H1 (cell line): ENCODE data around the gene FOXP2. TPM values are rescaled to one million over a fixed set of nuclear protein-coding genes. Genes with fewer than 3 reads are reported as not detected.
"Not testable (repeated sequence)": the region's sequence is repeated elsewhere in the genome, so short reads cannot be mapped to it uniquely, and the experiment has no call there.

Experiments used
- CTCF ChIA-PET: fragments of 300-600 bp; sonication (Branson Sonifier 250); formaldehyde crosslinking; loops from one replicate; lab custom pipeline; 2021; ENCODE audit not compliant: partially characterized antibody; lab: Charles Lee
- POLR2A ChIA-PET: fragments of 300-600 bp; sonication (Branson Sonifier 250); formaldehyde crosslinking; loops from one replicate; lab custom pipeline; 2021; ENCODE audit warnings: inconsistent platforms; ENCODE audit not compliant: partially characterized antibody; lab: Charles Lee
- DNase-seq, 2 experiments: peaks; one replicate each; pipeline versions ENCODE4 v3.0.0 to v3.0.0-alpha.2; 2010 to 2022; ENCODE audit warnings: low spot score in 2 of 2, low read depth in 1 of 2, mixed read lengths in 1 of 2
- FAIRE-seq: peaks from 2 replicates; lab custom pipeline; 2011; peaks lifted over from hg19 to GRCh38; lab: Jason Lieb, UNC
- H2AFZ ChIP-seq: 2 replicates; pipeline ENCODE4 v1.8.1; 2012; ENCODE audit warnings: low read length, inconsistent platforms
- H2AK5ac ChIP-seq: 2 replicates; pipeline ENCODE4 v1.6.1; 2013; ENCODE audit warnings: low read depth, low read length
- H2BK120ac ChIP-seq: replicated peaks from 2 replicates; pipeline ENCODE3; 2013; ENCODE audit warnings: low read depth, low read length, inconsistent platforms
- H2BK12ac ChIP-seq: 2 replicates; pipeline ENCODE4 v1.6.1; 2013; ENCODE audit warnings: low read depth, low read length
- H2BK15ac ChIP-seq: 2 replicates; pipeline ENCODE4 v1.6.1; 2013; ENCODE audit warnings: low read length
- H2BK20ac ChIP-seq: 2 replicates; pipeline ENCODE4 v1.6.1; 2013; ENCODE audit warnings: low read length
- H2BK5ac ChIP-seq: 2 replicates; pipeline ENCODE4 v1.6.1; 2013; ENCODE audit warnings: low read depth, low read length
- H3K14ac ChIP-seq: 2 replicates; pipeline ENCODE4 v1.6.1; 2013; ENCODE audit warnings: inconsistent platforms; ENCODE audit not compliant: insufficient read length
- H3K18ac ChIP-seq: 2 replicates; pipeline ENCODE4 v1.6.1; 2013; ENCODE audit warnings: low read length; ENCODE audit errors: extremely low read depth
- H3K23ac ChIP-seq: 2 replicates; pipeline ENCODE4 v1.6.1; 2013; ENCODE audit warnings: inconsistent platforms; ENCODE audit not compliant: insufficient read length
- H3K23me2 ChIP-seq: 2 replicates; pipeline ENCODE4 v1.6.1; 2013; ENCODE audit warnings: low read depth, low read length
- H3K27ac ChIP-seq: 2 replicates; pipeline ENCODE4 v1.6.1; 2011; ENCODE audit warnings: low read depth, low read length, inconsistent platforms
- H3K27me3 ChIP-seq, 4 experiments: replicated peaks in 1 of 4; 1 replicate in 1 of 4; 2 replicates in 3 of 4; pipeline versions ENCODE4 v1.6.1 to v1.8.1; 2011 to 2013; ENCODE audit warnings: low read length in 3 of 4, mild to moderate bottlenecking in 3 of 4, inconsistent platforms in 2 of 4, mixed read lengths in 2 of 4, moderate library complexity in 1 of 4; ENCODE audit not compliant: control insufficient read depth in 3 of 4, insufficient read depth in 3 of 4; ENCODE audit errors: extremely low read depth in 1 of 4
- H3K36me3 ChIP-seq, 4 experiments: 2 replicates each; pipeline versions ENCODE4 v1.6.1 to v1.8.1; 2011 to 2013; ENCODE audit warnings: mild to moderate bottlenecking in 4 of 4, low read length in 3 of 4, moderate library complexity in 2 of 4, control low read depth in 1 of 4, inconsistent platforms in 1 of 4; ENCODE audit not compliant: insufficient read depth in 4 of 4, control insufficient read depth in 2 of 4
- H3K4ac ChIP-seq: replicated peaks from 2 replicates; pipeline ENCODE3; 2013; ENCODE audit warnings: low read length, low read depth, mixed read lengths, inconsistent platforms; ENCODE audit not compliant: insufficient read length
- H3K4me1 ChIP-seq, 4 experiments: replicated peaks in 1 of 4; 1 replicate in 1 of 4; 2 replicates in 3 of 4; pipeline versions ENCODE4 v1.6.1 to v1.8.1; 2011 to 2013; ENCODE audit warnings: low read length in 3 of 4, inconsistent platforms in 2 of 4, mixed read lengths in 1 of 4; ENCODE audit not compliant: insufficient read depth in 4 of 4, control insufficient read depth in 3 of 4
- H3K4me2 ChIP-seq, 2 experiments: 2 replicates each; pipeline versions ENCODE4 v1.6.1 to v1.8.1; 2011 to 2013; ENCODE audit warnings: low read depth in 2 of 2, low read length in 2 of 2, control low read depth in 1 of 2, inconsistent platforms in 1 of 2, mild to moderate bottlenecking in 1 of 2; ENCODE audit not compliant: insufficient read depth in 1 of 2
- H3K4me3 ChIP-seq, 4 experiments: fragments of 200-600, 300-600 bp in 1 of 4; sonication (generic), shearing (Covaris generic), sonication (Bioruptor Twin) in 1 of 4; 2 replicates each; pipeline versions ENCODE4 v1.5.1 to v1.8.1; 2011 to 2016; ENCODE audit warnings: low read length in 4 of 4, low read depth in 3 of 4, control low read depth in 2 of 4, inconsistent platforms in 2 of 4, mild to moderate bottlenecking in 2 of 4, mixed read lengths in 1 of 4, moderate library complexity in 1 of 4; ENCODE audit not compliant: insufficient read depth in 2 of 4; ENCODE audit errors: extremely low read depth in 1 of 4
- H3K56ac ChIP-seq: replicated peaks from 2 replicates; pipeline ENCODE3; 2013; ENCODE audit warnings: low read depth, mild to moderate bottlenecking, mixed read lengths, low read length, inconsistent platforms; ENCODE audit not compliant: insufficient read length
- H3K79me1 ChIP-seq: 2 replicates; pipeline ENCODE4 v1.6.1; 2013; ENCODE audit warnings: low read depth, low read length, control low read depth
- H3K79me2 ChIP-seq, 2 experiments: 2 replicates each; pipeline versions ENCODE4 v1.6.1 to v1.8.1; 2012 to 2013; ENCODE audit warnings: low read length in 2 of 2, mild to moderate bottlenecking in 2 of 2, inconsistent platforms in 1 of 2; ENCODE audit not compliant: insufficient read depth in 2 of 2, control insufficient read depth in 1 of 2
- H3K9ac ChIP-seq, 4 experiments: replicated peaks in 1 of 4; 1 replicate in 1 of 4; 2 replicates in 3 of 4; pipeline versions ENCODE4 v1.6.1 to v1.8.1; 2011 to 2013; ENCODE audit warnings: low read depth in 3 of 4, low read length in 3 of 4, control low read depth in 2 of 4, mild to moderate bottlenecking in 2 of 4, moderate library complexity in 2 of 4, inconsistent platforms in 1 of 4; ENCODE audit errors: extremely low read depth in 1 of 4
- H3K9me3 ChIP-seq, 2 experiments: 2 replicates each; pipeline versions ENCODE4 v1.6.1 to v1.8.1; 2012 to 2013; ENCODE audit warnings: mild to moderate bottlenecking in 2 of 2, moderate library complexity in 2 of 2, control low read depth in 1 of 2, inconsistent platforms in 1 of 2, low read depth in 1 of 2, low read length in 1 of 2, mixed read lengths in 1 of 2; ENCODE audit not compliant: insufficient read depth in 2 of 2
- H4K20me1 ChIP-seq, 2 experiments: replicated peaks in 1 of 2; 2 replicates each; pipeline versions ENCODE3 to v1.8.1; 2011 to 2013; ENCODE audit warnings: inconsistent platforms in 2 of 2, low read length in 2 of 2, mild to moderate bottlenecking in 1 of 2; ENCODE audit not compliant: insufficient read depth in 2 of 2, control insufficient read depth in 1 of 2
- H4K5ac ChIP-seq: 2 replicates; pipeline ENCODE4 v1.6.1; 2013; ENCODE audit warnings: low read length, low read depth, mixed read lengths, inconsistent platforms; ENCODE audit not compliant: insufficient read length
- H4K8ac ChIP-seq: 2 replicates; pipeline ENCODE4 v1.8.0; 2013; ENCODE audit warnings: mild to moderate bottlenecking, moderate library complexity, low read length, inconsistent platforms; ENCODE audit not compliant: insufficient read depth; ENCODE audit errors: extremely low read depth
- H4K91ac ChIP-seq: replicated peaks from 2 replicates; pipeline ENCODE3; 2013; ENCODE audit warnings: low read length, mixed read lengths, inconsistent platforms; ENCODE audit not compliant: insufficient read length
- BACH1 ChIP-seq: IDR thresholded peaks from 2 replicates; pipeline ENCODE4 v1.6.1; 2012; ENCODE audit warnings: low read length, improper control_type of control experiment
- TAF7 ChIP-seq: optimal IDR thresholded peaks from 2 replicates; pipeline ENCODE3; 2011; ENCODE audit warnings: low read depth, mild to moderate bottlenecking, inconsistent platforms, low read length, moderate library complexity, borderline replicate concordance
- TBP ChIP-seq: IDR thresholded peaks from 2 replicates; pipeline ENCODE4 v1.6.1; 2011; ENCODE audit warnings: low read depth, low read length, improper control_type of control experiment
- WGBS, 2 experiments: shearing (Covaris generic) in 1 of 2; methylation state at CpG; one replicate each; pipeline versions ENCODE4 v1.1.6 to v1.1.7; 2013 to 2015; ENCODE audit warnings: low lambda C conversion rate in 2 of 2, mixed read lengths in 2 of 2, inconsistent platforms in 1 of 2, low coverage in 1 of 2, missing lambda C conversion rate in 1 of 2; ENCODE audit not compliant: insufficient replicate concordance in 2 of 2, insufficient coverage in 1 of 2, insufficient read length in 1 of 2; ENCODE audit errors: extremely low coverage in 1 of 2, missing lambda C conversion rate in 1 of 2; 5-methylcytosine and 5-hydroxymethylcytosine counted together
- polyA plus RNA-seq, 7 experiments: library from polyadenylated mRNA; depleted of rRNA in 3 of 7; stranded (reverse) in 5 of 7; unstranded in 2 of 7; fragments of >200 nt in 5 of 7; fragments of 200-250 nt in 2 of 7; gene quantifications; 1 replicate in 5 of 7; 2 replicates in 1 of 7; 4 replicates in 1 of 7; pipeline versions ENCODE4 v1.2.1 to v1.2.3, GENCODE V29; 2011 to 2013; ENCODE audit warnings: missing spikeins in 2 of 7, mixed read lengths in 2 of 7
- total RNA-seq: library from RNA; stranded (reverse); fragmentation: NEBNext Ultra II Directional; extraction: Animal tissue kit (Norgen Biotek cat#: 25700); gene quantifications from 2 replicates; pipeline ENCODE4 v1.2.1, GENCODE V29; 2021

Gene FOXP2
- total and polyA plus RNA-seq, 2 of the 8 experiments (the other 6 are each of a cell fraction or from before 2014, with no cell fraction given), result 0.09 to 0.43 TPM

GRCh38 chr7:114375907-114376306 is 38.7 kb upstream of the FOXP2 start:
- Histone ChIP-seq H3K4me2 (no peak overlapping the region), H2AFZ (no peak overlapping the region), H4K20me1 (no peaks in the 10 kb centered on the region), H3K18ac (no peak overlapping the region), H3K4me1 (no peaks in the 10 kb centered on the region), H3K4me3 (no peak overlapping the region), H4K8ac (no peak overlapping the region), H3K9ac (no peak overlapping the region), H2AK5ac (no peak overlapping the region), H3K27ac (no peak overlapping the region), H3K9me3 (no peaks in the 10 kb centered on the region), H2BK15ac (no peak overlapping the region), H3K56ac (no peak overlapping the region), H3K79me2 (no peaks in the 10 kb centered on the region), H2BK12ac (no peak overlapping the region), H3K36me3 (no peaks in the 10 kb centered on the region), H2BK120ac (no peak overlapping the region), H3K79me1 (no peaks in the 10 kb centered on the region), H2BK5ac (no peak overlapping the region), H3K27me3 (no peaks in the 10 kb centered on the region), H3K4ac (no peak overlapping the region), H4K91ac (no peak overlapping the region), H2BK20ac (no peak overlapping the region), H3K14ac (no peak overlapping the region), H3K23ac (no peak overlapping the region), H3K23me2 (no peaks in the 10 kb centered on the region), H4K5ac (no peak overlapping the region)
- DNase-seq (no peak), FAIRE-seq (no peak)
- no peak for TF ChIP-seq TAF7
- no peak for TF ChIP-seq BACH1
- no peak for TF ChIP-seq TBP
- ChIA-PET POLR2A (no interaction called here), CTCF (no interaction called here)

- FAIRE-seq, H3K18ac ChIP-seq, H3K9me3 ChIP-seq, H4K5ac ChIP-seq, H3K14ac ChIP-seq, H3K56ac ChIP-seq, H2BK5ac ChIP-seq, H2BK12ac ChIP-seq, DNase-seq, H3K23ac ChIP-seq, H3K9ac ChIP-seq, H3K4ac ChIP-seq, H3K4me3 ChIP-seq, H4K91ac ChIP-seq, H3K23me2 ChIP-seq, H4K8ac ChIP-seq, H4K20me1 ChIP-seq, H2BK15ac ChIP-seq, H2BK120ac ChIP-seq, H3K27ac ChIP-seq, H3K36me3 ChIP-seq, H2AK5ac ChIP-seq, H3K4me2 ChIP-seq, CTCF ChIA-PET, H3K27me3 ChIP-seq, H3K79me2 ChIP-seq, POLR2A ChIA-PET, H2BK20ac ChIP-seq, H3K79me1 ChIP-seq, H2AFZ ChIP-seq, H3K4me1 ChIP-seq: not testable (repeated sequence)
- 93% methylated on average over 7 of the region's 7 CpGs; no CpG with 5 or more reads in 1 of the 2 experiments for WGBS, 2 experiments
Observed at GRCh38 chr7:114383946-114384345, 30.7 kb upstream of the FOXP2 start.
